ENCODE measurements around the gene IL32.

GRCh38 chr16:3092501-3092941 lies 27.1 kb downstream of the IL32 start:
- TF ChIP-seq USF1 (CRISPR knock-in tag; IDR thresholded peaks at IDR 0.05) (no peak), MAX (CRISPR knock-in tag; IDR thresholded peaks at IDR 0.05) (no peak), AFF4 (CRISPR knock-in tag; IDR thresholded peaks at IDR 0.05; ENCODE audit: borderline replicate concordance) (no peak), ZNF121 (CRISPR knock-in tag; IDR thresholded peaks at IDR 0.05) (no peak)
- TF ChIP-seq, protein P1, sequence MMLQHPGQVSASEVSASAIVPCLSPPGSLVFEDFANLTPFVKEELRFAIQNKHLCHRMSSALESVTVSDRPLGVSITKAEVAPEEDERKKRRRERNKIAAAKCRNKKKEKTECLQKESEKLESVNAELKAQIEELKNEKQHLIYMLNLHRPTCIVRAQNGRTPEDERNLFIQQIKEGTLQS (CRISPR knock-in tag; conservative IDR thresholded peaks at IDR 0.05) = no peak
- TF ChIP-seq, protein P2, sequence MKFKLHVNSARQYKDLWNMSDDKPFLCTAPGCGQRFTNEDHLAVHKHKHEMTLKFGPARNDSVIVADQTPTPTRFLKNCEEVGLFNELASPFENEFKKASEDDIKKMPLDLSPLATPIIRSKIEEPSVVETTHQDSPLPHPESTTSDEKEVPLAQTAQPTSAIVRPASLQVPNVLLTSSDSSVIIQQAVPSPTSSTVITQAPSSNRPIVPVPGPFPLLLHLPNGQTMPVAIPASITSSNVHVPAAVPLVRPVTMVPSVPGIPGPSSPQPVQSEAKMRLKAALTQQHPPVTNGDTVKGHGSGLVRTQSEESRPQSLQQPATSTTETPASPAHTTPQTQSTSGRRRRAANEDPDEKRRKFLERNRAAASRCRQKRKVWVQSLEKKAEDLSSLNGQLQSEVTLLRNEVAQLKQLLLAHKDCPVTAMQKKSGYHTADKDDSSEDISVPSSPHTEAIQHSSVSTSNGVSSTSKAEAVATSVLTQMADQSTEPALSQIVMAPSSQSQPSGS (CRISPR knock-in tag; IDR thresholded peaks at IDR 0.05; ENCODE audit: borderline replicate concordance, low read depth) = no peak
- TF ChIP-seq, protein P3, sequence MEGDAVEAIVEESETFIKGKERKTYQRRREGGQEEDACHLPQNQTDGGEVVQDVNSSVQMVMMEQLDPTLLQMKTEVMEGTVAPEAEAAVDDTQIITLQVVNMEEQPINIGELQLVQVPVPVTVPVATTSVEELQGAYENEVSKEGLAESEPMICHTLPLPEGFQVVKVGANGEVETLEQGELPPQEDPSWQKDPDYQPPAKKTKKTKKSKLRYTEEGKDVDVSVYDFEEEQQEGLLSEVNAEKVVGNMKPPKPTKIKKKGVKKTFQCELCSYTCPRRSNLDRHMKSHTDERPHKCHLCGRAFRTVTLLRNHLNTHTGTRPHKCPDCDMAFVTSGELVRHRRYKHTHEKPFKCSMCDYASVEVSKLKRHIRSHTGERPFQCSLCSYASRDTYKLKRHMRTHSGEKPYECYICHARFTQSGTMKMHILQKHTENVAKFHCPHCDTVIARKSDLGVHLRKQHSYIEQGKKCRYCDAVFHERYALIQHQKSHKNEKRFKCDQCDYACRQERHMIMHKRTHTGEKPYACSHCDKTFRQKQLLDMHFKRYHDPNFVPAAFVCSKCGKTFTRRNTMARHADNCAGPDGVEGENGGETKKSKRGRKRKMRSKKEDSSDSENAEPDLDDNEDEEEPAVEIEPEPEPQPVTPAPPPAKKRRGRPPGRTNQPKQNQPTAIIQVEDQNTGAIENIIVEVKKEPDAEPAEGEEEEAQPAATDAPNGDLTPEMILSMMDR (IDR thresholded peaks at IDR 0.05) = no peak

Measured in WTC11 (cell line).